Measurements from ENCODE around the gene PANX2.

DNA sequence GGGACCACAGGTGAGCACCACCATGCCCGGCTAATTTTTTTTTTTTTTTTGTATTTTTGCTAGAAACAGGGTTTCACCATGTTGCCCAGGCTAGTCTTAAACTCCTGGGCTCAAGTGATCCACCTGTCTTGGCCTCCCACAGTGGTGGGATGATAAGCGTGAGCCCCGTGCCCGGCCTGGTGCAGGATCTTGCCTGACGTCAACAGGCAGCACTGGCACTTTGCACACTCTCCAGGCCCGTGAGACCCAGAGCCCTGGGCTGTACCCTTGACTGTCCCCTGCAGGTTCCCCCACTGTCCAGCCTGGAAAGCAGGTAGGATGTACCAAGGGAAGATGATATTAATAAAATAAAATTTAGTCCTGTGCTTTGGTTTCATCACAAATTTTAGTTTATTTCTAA, 29.1 kb upstream of the PANX2 start:
- TF ChIP-seq CTCF (IDR thresholded peaks at IDR 0.05) (no peak), EZH2 (IDR thresholded peaks at IDR 0.05; ENCODE audit: borderline replicate concordance, insufficient read depth, low read depth, low read length, poor library complexity, severe bottlenecking) (no peak)
